ENCODE measurements around the gene CC2D1A.

DNA sequence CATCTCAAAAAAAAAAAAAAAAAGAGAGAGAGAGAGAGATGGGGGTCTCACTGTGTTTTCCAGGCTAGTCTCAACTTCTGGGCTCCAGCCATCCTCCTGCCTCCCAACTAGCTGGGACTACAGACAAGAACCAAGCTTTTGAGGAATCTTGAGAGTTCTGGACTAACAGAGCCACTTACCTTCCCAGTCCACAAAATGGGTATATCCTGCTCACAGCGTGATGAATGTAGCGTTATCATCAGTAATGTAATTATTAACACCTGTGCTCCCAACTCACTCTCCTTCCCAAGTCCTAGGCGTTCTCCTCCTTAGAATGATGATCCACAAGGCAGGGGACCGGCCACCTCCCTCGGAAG, 33.7 kb upstream of the CC2D1A start:
- TF ChIP-seq, protein P1, sequence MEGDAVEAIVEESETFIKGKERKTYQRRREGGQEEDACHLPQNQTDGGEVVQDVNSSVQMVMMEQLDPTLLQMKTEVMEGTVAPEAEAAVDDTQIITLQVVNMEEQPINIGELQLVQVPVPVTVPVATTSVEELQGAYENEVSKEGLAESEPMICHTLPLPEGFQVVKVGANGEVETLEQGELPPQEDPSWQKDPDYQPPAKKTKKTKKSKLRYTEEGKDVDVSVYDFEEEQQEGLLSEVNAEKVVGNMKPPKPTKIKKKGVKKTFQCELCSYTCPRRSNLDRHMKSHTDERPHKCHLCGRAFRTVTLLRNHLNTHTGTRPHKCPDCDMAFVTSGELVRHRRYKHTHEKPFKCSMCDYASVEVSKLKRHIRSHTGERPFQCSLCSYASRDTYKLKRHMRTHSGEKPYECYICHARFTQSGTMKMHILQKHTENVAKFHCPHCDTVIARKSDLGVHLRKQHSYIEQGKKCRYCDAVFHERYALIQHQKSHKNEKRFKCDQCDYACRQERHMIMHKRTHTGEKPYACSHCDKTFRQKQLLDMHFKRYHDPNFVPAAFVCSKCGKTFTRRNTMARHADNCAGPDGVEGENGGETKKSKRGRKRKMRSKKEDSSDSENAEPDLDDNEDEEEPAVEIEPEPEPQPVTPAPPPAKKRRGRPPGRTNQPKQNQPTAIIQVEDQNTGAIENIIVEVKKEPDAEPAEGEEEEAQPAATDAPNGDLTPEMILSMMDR (conservative IDR thresholded peaks at IDR 0.05; ENCODE audit: low read depth, low read length) = no peak
- TF ChIP-seq EZH2 (IDR thresholded peaks at IDR 0.05; ENCODE audit: low read length, unreplicated experiment) (no peak), EZH2phosphoT487 (IDR thresholded peaks at IDR 0.05; ENCODE audit: borderline replicate concordance, low read length) (no peak)
